ENCODE data around the gene CREB5. TPM values are rescaled to one million over a fixed set of nuclear protein-coding genes. Genes with fewer than 3 reads are reported as not detected.
"Not testable (repeated sequence)": the region's sequence is repeated elsewhere in the genome, so short reads cannot be mapped to it uniquely, and the experiment has no call there.

CREB5 gene
- total RNA-seq, 2 experiments from 2014 or later: 1.2 to 1.5 TPM

DNA sequence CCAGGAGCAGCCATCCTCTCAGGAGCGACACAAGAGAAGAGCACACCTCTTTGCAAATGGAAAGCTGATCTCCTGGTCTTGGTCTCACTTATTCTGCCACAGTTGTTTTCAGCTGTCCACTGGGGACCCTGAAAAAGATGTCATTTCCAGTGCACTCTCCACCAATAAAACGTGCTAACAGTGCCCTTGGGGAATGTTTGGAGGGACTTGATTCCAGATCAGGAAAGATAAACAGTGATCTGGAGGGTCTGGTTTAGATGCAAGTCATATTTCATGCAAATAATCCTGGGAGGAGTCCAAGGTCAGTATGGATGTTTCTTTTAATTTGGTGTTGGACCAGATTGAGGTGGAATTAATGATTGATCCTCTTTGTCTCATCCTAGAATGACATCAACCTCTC lies 185.0 kb downstream of the CREB5 start:
- ATAC-seq: no peak
- H3K27me3 Mint-ChIP-seq: peaks cover 3% of the 10 kb centered on the region
- intact Hi-C loops (cut with micrococcal nuclease): no loop called here
- no peak overlapping the region for H3K27ac Mint-ChIP-seq
- no peaks in the 10 kb centered on the region for H3K4me1 Mint-ChIP-seq (ENCODE audit: low read depth)
- ChIA-PET CTCF (no interaction called here), POLR2A (no interaction called here)
- no peak for DNase-seq
- no peak overlapping the region for H3K4me3 Mint-ChIP-seq
- H3K36me3 Mint-ChIP-seq (ENCODE audit: low read depth): no peaks in the 10 kb centered on the region
- TF ChIP-seq, protein P1, sequence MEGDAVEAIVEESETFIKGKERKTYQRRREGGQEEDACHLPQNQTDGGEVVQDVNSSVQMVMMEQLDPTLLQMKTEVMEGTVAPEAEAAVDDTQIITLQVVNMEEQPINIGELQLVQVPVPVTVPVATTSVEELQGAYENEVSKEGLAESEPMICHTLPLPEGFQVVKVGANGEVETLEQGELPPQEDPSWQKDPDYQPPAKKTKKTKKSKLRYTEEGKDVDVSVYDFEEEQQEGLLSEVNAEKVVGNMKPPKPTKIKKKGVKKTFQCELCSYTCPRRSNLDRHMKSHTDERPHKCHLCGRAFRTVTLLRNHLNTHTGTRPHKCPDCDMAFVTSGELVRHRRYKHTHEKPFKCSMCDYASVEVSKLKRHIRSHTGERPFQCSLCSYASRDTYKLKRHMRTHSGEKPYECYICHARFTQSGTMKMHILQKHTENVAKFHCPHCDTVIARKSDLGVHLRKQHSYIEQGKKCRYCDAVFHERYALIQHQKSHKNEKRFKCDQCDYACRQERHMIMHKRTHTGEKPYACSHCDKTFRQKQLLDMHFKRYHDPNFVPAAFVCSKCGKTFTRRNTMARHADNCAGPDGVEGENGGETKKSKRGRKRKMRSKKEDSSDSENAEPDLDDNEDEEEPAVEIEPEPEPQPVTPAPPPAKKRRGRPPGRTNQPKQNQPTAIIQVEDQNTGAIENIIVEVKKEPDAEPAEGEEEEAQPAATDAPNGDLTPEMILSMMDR (IDR thresholded peaks at IDR 0.05): no peak
- no peaks in the 10 kb centered on the region for H3K9me3 Mint-ChIP-seq

DNA sequence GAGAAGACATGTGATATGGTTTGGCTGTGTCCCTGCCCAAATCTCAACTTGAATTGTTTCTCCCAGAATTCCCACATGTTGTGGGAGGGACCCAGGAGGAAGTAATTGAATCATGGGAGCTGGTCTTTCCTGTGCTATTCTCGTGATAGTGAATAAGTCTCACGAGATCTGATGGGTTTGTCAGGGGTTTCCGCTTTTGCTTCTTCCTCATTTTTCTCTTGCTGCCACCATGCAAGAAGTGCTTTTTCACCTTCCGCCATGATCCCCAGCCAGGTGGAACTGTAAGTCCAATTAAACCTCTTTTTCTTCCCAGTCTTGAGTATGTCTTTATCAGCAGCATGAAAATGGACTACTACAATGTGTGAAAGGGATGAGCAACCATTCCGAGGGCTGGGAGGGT lies 185.7 kb downstream of the CREB5 start:
- ATAC-seq; H3K4me3 Mint-ChIP-seq; H3K4me1 Mint-ChIP-seq (ENCODE audit: low read depth); intact Hi-C loops (cut with micrococcal nuclease); DNase-seq; H3K27me3 Mint-ChIP-seq; CTCF ChIA-PET; POLR2A ChIA-PET; H3K9me3 Mint-ChIP-seq; H3K36me3 Mint-ChIP-seq (ENCODE audit: low read depth); H3K27ac Mint-ChIP-seq: not testable (repeated sequence)

DNA sequence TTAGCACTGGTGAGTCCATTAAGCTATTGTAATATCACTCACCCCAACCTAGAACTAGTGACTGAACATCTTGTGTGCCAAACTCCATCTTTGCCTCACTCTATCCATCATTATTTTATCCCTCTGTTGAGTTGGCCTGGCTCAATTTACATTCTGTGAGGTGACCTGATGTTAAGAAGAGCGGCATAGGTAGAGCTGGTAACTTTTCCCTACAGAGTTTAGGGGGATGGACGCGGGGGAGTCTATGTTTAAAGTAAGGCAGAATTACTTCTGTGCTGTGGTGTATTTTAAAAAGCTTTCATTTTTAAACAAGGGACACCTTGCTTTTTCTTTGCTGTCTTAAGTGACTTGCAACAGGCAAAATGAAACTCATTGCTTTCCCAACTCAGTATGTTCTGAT lies 186.3 kb downstream of the CREB5 start:
- peaks cover 1% of the 10 kb centered on the region for H3K27me3 Mint-ChIP-seq
- intact Hi-C loops (cut with micrococcal nuclease): no loop called here
- POLR2A ChIA-PET: no interaction called here
- H3K27ac Mint-ChIP-seq: no peak overlapping the region
- no peak for ATAC-seq
- H3K36me3 Mint-ChIP-seq (ENCODE audit: low read depth): no peaks in the 10 kb centered on the region
- TF ChIP-seq, protein P1 (IDR thresholded peaks at IDR 0.05): no peak
- no peaks in the 10 kb centered on the region for H3K9me3 Mint-ChIP-seq
- no peak overlapping the region for H3K4me3 Mint-ChIP-seq
- DNase-seq: no peak
- CTCF ChIA-PET: no interaction called here
- no peaks in the 10 kb centered on the region for H3K4me1 Mint-ChIP-seq (ENCODE audit: low read depth)

DNA sequence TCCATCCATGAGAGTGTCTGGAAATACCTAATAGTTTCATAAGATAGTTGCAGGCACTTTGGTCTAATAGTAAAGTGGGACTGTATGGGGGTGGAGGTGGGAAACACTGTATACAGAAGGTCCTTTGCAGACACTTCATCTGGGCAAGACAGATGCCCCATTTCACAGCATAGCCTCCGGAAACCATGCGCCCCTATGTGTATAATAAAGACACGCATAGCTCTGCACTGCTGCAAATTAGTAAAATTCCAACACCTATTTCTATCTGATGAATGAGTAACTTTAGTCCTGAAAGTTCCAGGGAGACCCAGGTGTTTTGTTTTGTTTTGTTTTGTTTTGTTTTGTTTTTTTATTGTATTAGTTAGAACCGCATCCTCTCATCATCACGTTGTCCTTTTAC lies 187.1 kb downstream of the CREB5 start:
- Mint-ChIP-seq H3K36me3 (ENCODE audit: low read depth) (no peaks in the 10 kb centered on the region), H3K27me3 (peaks cover 1% of the 10 kb centered on the region), H3K27ac (no peak overlapping the region), H3K9me3 (no peaks in the 10 kb centered on the region), H3K4me3 (no peak overlapping the region), H3K4me1 (ENCODE audit: low read depth) (no peaks in the 10 kb centered on the region)
- ChIA-PET POLR2A (no interaction called here), CTCF (interaction anchor here (0.7 kb wide), 1 partner anchor 624 kb away, joined by 3 read pairs; no protein-coding TSS in a partner anchor)
- TF ChIP-seq, protein P1 (IDR thresholded peaks at IDR 0.05): no peak
- intact Hi-C loops (cut with micrococcal nuclease): no loop called here
- ATAC-seq (no peak), DNase-seq (no peak)

DNA sequence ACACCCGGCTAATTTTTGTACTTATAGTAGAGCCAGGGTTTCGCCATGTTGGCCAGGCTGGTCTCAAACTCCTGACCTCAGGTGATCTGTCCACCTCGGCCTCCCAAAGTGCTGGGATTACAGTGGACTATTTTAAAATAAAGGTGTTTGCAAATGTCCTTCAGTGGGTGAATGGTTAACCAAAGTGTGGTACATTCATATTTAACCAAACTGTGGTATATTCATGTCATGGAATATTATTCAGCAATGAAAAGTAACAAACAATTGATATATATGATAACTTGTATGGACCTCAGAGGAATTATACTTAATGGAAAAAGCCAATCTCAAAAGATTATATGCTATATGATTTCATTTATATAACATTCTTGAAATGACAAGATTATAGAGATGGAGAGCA lies 190.0 kb downstream of the CREB5 start:
- Mint-ChIP-seq H3K4me3 (no peak overlapping the region), H3K4me1 (ENCODE audit: low read depth) (no peaks in the 10 kb centered on the region), H3K36me3 (ENCODE audit: low read depth) (no peaks in the 10 kb centered on the region), H3K27me3 (peaks cover 3% of the 10 kb centered on the region), H3K9me3 (no peaks in the 10 kb centered on the region), H3K27ac (no peak overlapping the region)
- ATAC-seq: no peak
- TF ChIP-seq, protein P1 (IDR thresholded peaks at IDR 0.05): no peak
- DNase-seq: no peak
- ChIA-PET CTCF (no interaction called here), POLR2A (no interaction called here)
- intact Hi-C loops (cut with micrococcal nuclease): no loop called here
